ENCODE data around the gene SURF2. TPM values are rescaled to one million over a fixed set of nuclear protein-coding genes. Genes with fewer than 3 reads are reported as not detected.
A peak's percentile ranks its signal among the peaks of the same experiment; 100 is the strongest.

The SURF2 gene
- total RNA-seq, 3 donors from 2014 or later = 16.7 to 25.9 (median 25.2) TPM

- peaks cover 6% of the 10 kb centered on the region for H3K36me3 ChIP-seq
- peak overlapping the region; percentile 96 to 98 for H3K27ac ChIP-seq
- TF ChIP-seq CTCF (IDR thresholded peaks at IDR 0.05) (no peak), POLR2A (IDR thresholded peaks at IDR 0.05) (no peak), POLR2AphosphoS5 (IDR thresholded peaks at IDR 0.05) (no peak)
- H3K4me3 ChIP-seq = peak overlapping the region; percentile 95 to 99 (median 99)
- intact Hi-C loops (cut with DNase I; ENCODE audit: low total_unique reads) = no loop called here
- H3K9me3 ChIP-seq = no peaks in the 10 kb centered on the region
- no peaks in the 10 kb centered on the region for H3K27me3 ChIP-seq
- peaks cover 0 to 18% of the 10 kb centered on the region in 2 donors for H3K4me1 ChIP-seq
- DNase-seq (ENCODE audit: low spot score in 2 of 2) = peak in 1 of 2 donors; percentile 51
Observed at GRCh38 chr9:133347515-133347984, 8.8 kb upstream of the SURF2 start.

GRCh38 chr9:133347985-133348717, 8.2 kb upstream of the SURF2 start, which contains the start of the genes MED22 and RPL7A:
Gene MED22 (minus strand): TSS chr9:133348131. CDS start chr9:133346662, 1,469 bp downstream.
Gene RPL7A (plus strand): TSS chr9:133348218. CDS start chr9:133348244, 26 bp downstream.
- Histone ChIP-seq H3K4me1 (peaks cover 0 to 18% of the 10 kb centered on the region in 2 donors), H3K27me3 (no peaks in the 10 kb centered on the region), H3K36me3 (peaks cover 6% of the 10 kb centered on the region), H3K27ac (peak within 1 kb of the TSS; percentile 96 to 98), H3K9me3 (no peaks in the 10 kb centered on the region), H3K4me3 (peak within 1 kb of the TSS; percentile 95 to 99 (median 99))
- DNase-seq (ENCODE audit: low spot score in 2 of 2) = peak; percentile 94
- TF ChIP-seq POLR2A (IDR thresholded peaks at IDR 0.05) = peak; percentile 70
- peak in 1 of 3 donors; percentile 12 for TF ChIP-seq CTCF (IDR thresholded peaks at IDR 0.05)
- peak; percentile 95 to 97 (median 96) for TF ChIP-seq POLR2AphosphoS5 (IDR thresholded peaks at IDR 0.05)
- intact Hi-C loops (cut with DNase I; ENCODE audit: low total_unique reads) = no loop called here

GRCh38 chr9:133348718-133349573, 7.4 kb upstream of the SURF2 start:
- intact Hi-C loops (cut with DNase I; ENCODE audit: low total_unique reads) = no loop called here
- Histone ChIP-seq H3K4me1 (peaks cover 0 to 18% of the 10 kb centered on the region in 2 donors), H3K36me3 (peaks cover 6% of the 10 kb centered on the region), H3K9me3 (no peaks in the 10 kb centered on the region), H3K27ac (peak overlapping the region; percentile 96 to 98), H3K4me3 (peak overlapping the region; percentile 95 to 99 (median 99)), H3K27me3 (no peaks in the 10 kb centered on the region)
- peak in 1 of 2 donors; percentile 49 for DNase-seq (ENCODE audit: low spot score in 2 of 2)
- no peak for TF ChIP-seq POLR2A (IDR thresholded peaks at IDR 0.05)
- no peak for TF ChIP-seq CTCF (IDR thresholded peaks at IDR 0.05)
- TF ChIP-seq POLR2AphosphoS5 (IDR thresholded peaks at IDR 0.05) = no peak

- peak overlapping the region in 1 of 2 donors; percentile 96 for H3K27ac ChIP-seq
- H3K27me3 ChIP-seq = no peaks in the 10 kb centered on the region
- DNase-seq (ENCODE audit: low spot score in 2 of 2) = no peak
- H3K4me1 ChIP-seq = peaks cover 0 to 20% of the 10 kb centered on the region in 2 donors
- TF ChIP-seq CTCF (IDR thresholded peaks at IDR 0.05) (no peak), POLR2AphosphoS5 (IDR thresholded peaks at IDR 0.05) (no peak), POLR2A (IDR thresholded peaks at IDR 0.05) (no peak)
- intact Hi-C loops (cut with DNase I; ENCODE audit: low total_unique reads) = loop anchor here (10.0 kb wide), 1 partner anchor 1975 kb away; no protein-coding TSS in a partner anchor
- H3K4me3 ChIP-seq = peak overlapping the region in 2 of 3 donors; percentile 99
- peaks cover 6% of the 10 kb centered on the region for H3K36me3 ChIP-seq
- H3K9me3 ChIP-seq = no peaks in the 10 kb centered on the region
Observed at GRCh38 chr9:133349965-133350616, 6.3 kb upstream of the SURF2 start.
